IMR-90 (cell line): ENCODE measurements around the gene TMCC1. TPM values are rescaled to one million over a fixed set of nuclear protein-coding genes. Genes with fewer than 3 reads are reported as not detected.
A peak's percentile ranks its signal among the peaks of the same experiment; 100 is the strongest.

Source experiments
- ATAC-seq: fragments of 200-7000 bp; cut with Tn5 transposase; 2 replicates; pipeline ENCODE4 v1.9.1; 2020; ENCODE audit warnings: low read depth, mild to moderate bottlenecking, moderate library complexity
- BruUV-seq: library from RNA; stranded (reverse); fragments of 400-500 nt; replicated peaks from 2 replicates; lab custom pipeline; 2021; lab: Mats Ljungman, UMichigan
- CTCF ChIA-PET: fragments of 300-600 bp; formaldehyde crosslinking; extraction: SDS; loops from one replicate; lab custom pipeline; 2021; ENCODE audit warnings: antibody characterized with exemption; lab: Yijun Ruan, JAX
- POLR2A ChIA-PET: fragments of 300-600 bp; sonication (Branson Sonifier 250); formaldehyde crosslinking; loops from one replicate; lab custom pipeline; 2022; ENCODE audit warnings: antibody characterized with exemption; ENCODE audit not compliant: unreplicated experiment; lab: Charles Lee
- DNase-seq: peaks from one replicate; pipeline ENCODE4 v3.0.0; 2013
- H2AFZ ChIP-seq: replicated peaks from 2 replicates; pipeline ENCODE3; 2013; ENCODE audit warnings: low read length, mild to moderate bottlenecking; ENCODE audit not compliant: poor library complexity
- H2AK5ac ChIP-seq: 2 replicates; pipeline ENCODE4 v1.6.1; 2013; ENCODE audit warnings: low read depth, low read length, inconsistent platforms
- H2AK9ac ChIP-seq: replicated peaks from 2 replicates; pipeline ENCODE3; 2013; ENCODE audit warnings: mild to moderate bottlenecking, low read depth, low read length, moderate library complexity; ENCODE audit not compliant: poor library complexity
- H2BK120ac ChIP-seq: 2 replicates; pipeline ENCODE4 v1.6.1; 2013; ENCODE audit warnings: low read depth, low read length, inconsistent platforms
- H2BK15ac ChIP-seq: 3 replicates; pipeline ENCODE4 v1.6.1; 2013; ENCODE audit warnings: low read depth, low read length, inconsistent platforms
- H2BK20ac ChIP-seq: 2 replicates; pipeline ENCODE4 v1.6.1; 2013; ENCODE audit warnings: low read depth, mild to moderate bottlenecking, inconsistent platforms, low read length, moderate library complexity
- H2BK5ac ChIP-seq: 2 replicates; pipeline ENCODE4 v1.6.1; 2013; ENCODE audit warnings: mild to moderate bottlenecking, low read depth, low read length, inconsistent platforms; ENCODE audit not compliant: poor library complexity, severe bottlenecking
- H3K14ac ChIP-seq: replicated peaks from 2 replicates; pipeline ENCODE4 v1.6.1; 2013; ENCODE audit warnings: low read depth, low read length, inconsistent platforms
- H3K18ac ChIP-seq: 2 replicates; pipeline ENCODE4 v1.6.1; 2013; ENCODE audit warnings: low read depth, low read length, control low read depth
- H3K23ac ChIP-seq: 2 replicates; pipeline ENCODE4 v1.6.1; 2013; ENCODE audit warnings: low read depth, low read length, inconsistent platforms
- H3K27ac ChIP-seq: 2 replicates; pipeline ENCODE4 v1.5.1; 2013; ENCODE audit warnings: mild to moderate bottlenecking, control low read depth, low read length; ENCODE audit not compliant: insufficient read depth
- H3K27me3 ChIP-seq: 2 replicates; pipeline ENCODE4 v1.6.1; 2013; ENCODE audit warnings: low read length; ENCODE audit not compliant: control insufficient read depth, insufficient read depth
- H3K36me3 ChIP-seq: 2 replicates; pipeline ENCODE4 v1.6.1; 2013; ENCODE audit warnings: low read length, mixed read lengths; ENCODE audit not compliant: control insufficient read depth, insufficient read depth
- H3K4ac ChIP-seq: 2 replicates; pipeline ENCODE4 v1.6.1; 2013; ENCODE audit warnings: low read depth, low read length, inconsistent platforms
- H3K4me1 ChIP-seq: 2 replicates; pipeline ENCODE4 v1.6.1; 2013; ENCODE audit warnings: low read length, mixed read lengths; ENCODE audit not compliant: control insufficient read depth, insufficient read depth
- H3K4me2 ChIP-seq: 2 replicates; pipeline ENCODE4 v1.6.1; 2013; ENCODE audit warnings: low read depth, mild to moderate bottlenecking, control low read depth, low read length, moderate library complexity
- H3K4me3 ChIP-seq: 2 replicates; pipeline ENCODE4 v1.5.1; 2013; ENCODE audit warnings: low read depth, mild to moderate bottlenecking, control low read depth, low read length, moderate library complexity; ENCODE audit not compliant: insufficient read depth
- H3K56ac ChIP-seq: 2 replicates; pipeline ENCODE4 v1.6.1; 2013; ENCODE audit warnings: low read length, inconsistent platforms; ENCODE audit not compliant: insufficient read depth; ENCODE audit errors: extremely low read depth
- H3K79me1 ChIP-seq, 2 experiments: 2 replicates each; pipeline ENCODE4 v1.6.1; 2013; ENCODE audit warnings: low read length in 2 of 2, inconsistent platforms in 1 of 2, low read depth in 1 of 2
- H3K9ac ChIP-seq: 2 replicates; pipeline ENCODE4 v1.6.1; 2013; ENCODE audit warnings: low read depth, low read length, control low read depth
- H3K9me1 ChIP-seq: 2 replicates; pipeline ENCODE4 v1.6.1; 2013; ENCODE audit warnings: low read length, inconsistent platforms; ENCODE audit not compliant: insufficient read depth
- H3K9me3 ChIP-seq: 2 replicates; pipeline ENCODE4 v1.6.1; 2013; ENCODE audit warnings: low read length; ENCODE audit not compliant: control insufficient read depth, insufficient read depth
- H4K20me1 ChIP-seq: 2 replicates; pipeline ENCODE4 v1.6.1; 2013; ENCODE audit warnings: low read length, inconsistent platforms; ENCODE audit not compliant: insufficient read depth
- H4K5ac ChIP-seq: 2 replicates; pipeline ENCODE4 v1.6.1; 2013; ENCODE audit warnings: mild to moderate bottlenecking, low read depth, low read length, control low read depth
- H4K8ac ChIP-seq, 2 experiments: 2 replicates each; pipeline ENCODE4 v1.6.1; 2013; ENCODE audit warnings: low read depth in 2 of 2, low read length in 2 of 2, control low read depth in 1 of 2, inconsistent platforms in 1 of 2
- H4K91ac ChIP-seq: 2 replicates; pipeline ENCODE4 v1.6.1; 2013; ENCODE audit warnings: low read depth, low read length, inconsistent platforms; ENCODE audit not compliant: insufficient read depth
- ELK1 ChIP-seq: fragments of 150-350 bp; IDR thresholded peaks from 2 replicates; pipeline ENCODE4 v1.6.1; 2016; ENCODE audit warnings: low read depth, mild to moderate bottlenecking, low read length, moderate library complexity, borderline replicate concordance
- FOS ChIP-seq: fragments of 150-350 bp; IDR thresholded peaks from 2 replicates; pipeline ENCODE4 v1.6.1; 2016; ENCODE audit warnings: low read depth, low read length
- WGBS, 2 experiments: methylation state at CpG; one replicate each; pipeline versions ENCODE4 v1.1.5 to v1.1.7; 2013; ENCODE audit warnings: missing lambda C conversion rate in 2 of 2; ENCODE audit not compliant: insufficient read length in 1 of 2; ENCODE audit errors: extremely low coverage in 2 of 2; 5-methylcytosine and 5-hydroxymethylcytosine counted together
- dilution Hi-C: fragments of 300-500 bp; cut with HindIII; formaldehyde crosslinking; loops from one replicate; pipeline ENCODE4 v1.14.3; 2018; ENCODE audit warnings: low sequenced_read_pairs; ENCODE audit not compliant: unreplicated experiment
- in situ Hi-C: fragments of 300-500 bp; cut with MboI; formaldehyde crosslinking; loops from 3 replicates; pipeline ENCODE4 v1.14.3; 2019; ENCODE audit warnings: low sequenced_read_pairs, inconsistent platforms, mixed read lengths
- intact Hi-C: fragments of 100-400 bp; cut with micrococcal nuclease; formaldehyde crosslinking; loops from 2 replicates; pipeline ENCODE4 v1.10.0; 2022
- polyA plus RNA-seq, 3 experiments: library from polyadenylated mRNA; depleted of rRNA; stranded (reverse); fragments of >200 nt; gene quantifications; 2 replicates each; pipeline ENCODE4 v1.2.3, GENCODE V29; 2012; ENCODE audit warnings: low replicate concordance in 1 of 3
- total RNA-seq: library from RNA; depleted of rRNA; stranded (reverse); fragments of >200 nt; gene quantifications from 2 replicates; pipeline ENCODE4 v1.2.3, GENCODE V29; 2012

TMCC1 gene
- total and polyA plus RNA-seq, 2 of the 4 experiments (the other 2 are of a cell fraction): 5.0 to 7.3 TPM

- no peak overlapping the region for H3K14ac ChIP-seq
- no peak overlapping the region for H2BK15ac ChIP-seq
- no peak overlapping the region for H3K4me2 ChIP-seq
- intact Hi-C loops: no loop called here
- H4K8ac ChIP-seq: 0 out of 4 replicates have a peak overlapping the region, but pooled peaks of 1 of the 2 experiments have one; percentile 8
- H2AK9ac ChIP-seq: no peak overlapping the region
- H3K27ac ChIP-seq: no peak overlapping the region
- no peak for ATAC-seq
- no TSS peak for BruUV-seq
- dilution Hi-C loops: no loop called here
- no peak overlapping the region for H3K9ac ChIP-seq
- no peak overlapping the region for H3K4ac ChIP-seq
- in situ Hi-C loops: no loop called here
- H3K56ac ChIP-seq: no peak overlapping the region
- H3K9me1 ChIP-seq: no peaks in the 10 kb centered on the region
- no peak overlapping the region for H3K23ac ChIP-seq
- no peak overlapping the region for H3K4me3 ChIP-seq
- DNase-seq: no peak
- no peaks in the 10 kb centered on the region for H3K9me3 ChIP-seq
- CTCF ChIA-PET: no interaction called here
- TF ChIP-seq ELK1: no peak
- no peak for TF ChIP-seq FOS
- H4K5ac ChIP-seq: peak overlapping the region; percentile 72; the same call in 1 of the 2 replicates
- H4K20me1 ChIP-seq: peaks cover 4% of the 10 kb centered on the region; the same call in 1 of the 2 replicates
- H3K27me3 ChIP-seq: no peaks in the 10 kb centered on the region
- H3K36me3 ChIP-seq: no peaks in the 10 kb centered on the region
- H3K18ac ChIP-seq: no peak overlapping the region
- no peak overlapping the region; the same call in 1 of the 2 replicates for H2AK5ac ChIP-seq
- H4K91ac ChIP-seq: peak overlapping the region; percentile 54
- POLR2A ChIA-PET: interaction anchor here (0.5 kb wide), 1 partner anchor 36 kb away, joined by 6 read pairs; no protein-coding TSS in a partner anchor
- H2BK20ac ChIP-seq: no peak overlapping the region; the same call in 1 of the 2 replicates
- no peak overlapping the region for H2AFZ ChIP-seq
- no CpG with 5 or more reads among the region's 2 CpGs for WGBS, 2 experiments
- 0 out of 2 replicates have a peak, but pooled peaks cover 5% of the 10 kb centered on the region for H3K4me1 ChIP-seq
- H3K79me1 ChIP-seq: peaks cover 0 to 4% of the 10 kb centered on the region in 2 experiments; a peak in 2 of 4 replicates
- no peak overlapping the region for H2BK5ac ChIP-seq
- no peak overlapping the region; the same call in 1 of the 2 replicates for H2BK120ac ChIP-seq
Observed at GRCh38 chr3:129690963-129691362, 202.5 kb downstream of the TMCC1 start.
